HG02852 (cell line): ENCODE data around the gene LIFR.
A peak's percentile ranks its signal among the peaks of the same experiment; 100 is the strongest.

ENCODE experiments used
- ATAC-seq: cut with Tn5 transposase; IDR thresholded peaks from one replicate; pipeline ENCODE4 v1.9.1; 2021; ENCODE audit warnings: mild to moderate bottlenecking, moderate library complexity; ENCODE audit not compliant: unreplicated experiment

Gene LIFR

GRCh38 chr5:38446029-38446522, 110.4 kb downstream of the LIFR start:
- ATAC-seq: no peak

- ATAC-seq: no peak
Observed at GRCh38 chr5:38445374-38446028, 110.9 kb downstream of the LIFR start.

GRCh38 chr5:38443390-38443789, 113.1 kb downstream of the LIFR start:
- no peak for ATAC-seq

GRCh38 chr5:38442247-38442573, 114.2 kb downstream of the LIFR start:
- ATAC-seq: no peak

- peak; percentile 99 for ATAC-seq
Observed at GRCh38 chr5:38441453-38442246, 114.8 kb downstream of the LIFR start.

GRCh38 chr5:38438757-38439156, 117.7 kb downstream of the LIFR start:
- ATAC-seq: no peak

- no peak for ATAC-seq
Observed at GRCh38 chr5:38434966-38435705, 121.3 kb downstream of the LIFR start.

- no peak for ATAC-seq
Observed at GRCh38 chr5:38433160-38433861, 123.1 kb downstream of the LIFR start.

- no peak for ATAC-seq
Observed at GRCh38 chr5:38431242-38431853, 125.1 kb downstream of the LIFR start.

GRCh38 chr5:38426986-38427950, 129.2 kb downstream of the LIFR start:
- ATAC-seq: no peak

- ATAC-seq: no peak
Observed at GRCh38 chr5:38426490-38426889, 130.0 kb downstream of the LIFR start.
